Gastrocnemius medialis (tissue), 4 donors: ENCODE measurements around the gene TBCK. TPM values are rescaled to one million over a fixed set of nuclear protein-coding genes. Genes with fewer than 3 reads are reported as not detected.
"Not testable (repeated sequence)": the region's sequence is repeated elsewhere in the genome, so short reads cannot be mapped to it uniquely, and the experiment has no call there.

Source experiments
- ATAC-seq, 2 donors: fragments of 150-250 bp; one replicate each; pipeline ENCODE4 v1.9.1; 2016
- DNase-seq, 2 donors: peaks; one replicate each; pipeline ENCODE4 v3.0.0-alpha.2; 2019
- H3K27ac ChIP-seq, 4 donors: fragments of 200-600 bp; sonication (generic); 1 replicate in 1 of 4; 2 replicates in 3 of 4; pipeline ENCODE4 v1.5.1; 2016 to 2018; ENCODE audit warnings: mild to moderate bottlenecking in 2 of 4, moderate library complexity in 1 of 4
- H3K27me3 ChIP-seq, 3 donors: fragments of 200-600 bp; sonication (generic) in 2 of 3; 1 replicate in 1 of 3; 2 replicates in 2 of 3; pipeline versions ENCODE4 v1.5.1 to v1.6.0; 2016 to 2019; ENCODE audit warnings: mild to moderate bottlenecking in 1 of 3, moderate library complexity in 1 of 3
- H3K36me3 ChIP-seq, 2 donors: fragments of 200-600 bp; sonication (generic) in 1 of 2; one replicate each; pipeline ENCODE4 v1.5.1; 2017 to 2018
- H3K4me1 ChIP-seq, 2 donors: fragments of 200-600 bp; sonication (generic) in 1 of 2; one replicate each; pipeline ENCODE4 v1.5.1; 2016 to 2017; ENCODE audit warnings: mild to moderate bottlenecking in 2 of 2
- H3K4me3 ChIP-seq, 4 donors: fragments of 200-600 bp; sonication (generic) in 3 of 4; 1 replicate in 1 of 4; 2 replicates in 3 of 4; pipeline ENCODE4 v1.5.1; 2016 to 2019; ENCODE audit warnings: mild to moderate bottlenecking in 2 of 4
- H3K9me3 ChIP-seq, 3 donors: fragments of 200-600 bp; sonication (generic) in 2 of 3; 1 replicate in 1 of 3; 2 replicates in 2 of 3; pipeline ENCODE4 v1.5.1; 2016 to 2019
- POLR2A ChIP-seq, 2 donors: fragments of 450-650 bp; IDR thresholded peaks; one replicate each; pipeline ENCODE4 v1.6.1; 2017; ENCODE audit warnings: antibody characterized with exemption in 2 of 2, mild to moderate bottlenecking in 2 of 2, moderate library complexity in 2 of 2
- in situ Hi-C, 4 donors: fragments of 200-750 bp; cut with MboI; loops; one replicate each; pipeline versions ENCODE4 v1.15.0 to v1.8.0; 2017; ENCODE audit warnings: low sequenced_read_pairs in 4 of 4
- intact Hi-C: fragments of 100-400 bp; cut with DNase I; formaldehyde crosslinking; loops from one replicate; pipeline ENCODE4 v1.15.1; 2023; ENCODE audit warnings: low total_unique reads
- total RNA-seq, 4 donors: library from RNA; depleted of rRNA; stranded (reverse); fragments of >200 nt; gene quantifications; one replicate each; pipeline versions ENCODE4 v1.1.0 to v1.2.3, GENCODE V29; 2016
- TF ChIP-seq, protein P1 (sequence below), 5 experiments: fragments of 450-650 bp in 3 of 5; fragments of 200-600 bp in 2 of 5; sonication (generic) in 2 of 5; IDR thresholded peaks in 4 of 5; conservative IDR thresholded peaks in 1 of 5; 1 replicate in 4 of 5; 2 replicates in 1 of 5; pipeline ENCODE4 v1.5.1; 2016 to 2019; ENCODE audit warnings: antibody characterized with exemption in 5 of 5, mild to moderate bottlenecking in 3 of 5, moderate library complexity in 3 of 5

The TBCK gene
- total RNA-seq, 4 donors from 2014 or later, result 8.1 to 17.7 (median 12.2) TPM

DNA sequence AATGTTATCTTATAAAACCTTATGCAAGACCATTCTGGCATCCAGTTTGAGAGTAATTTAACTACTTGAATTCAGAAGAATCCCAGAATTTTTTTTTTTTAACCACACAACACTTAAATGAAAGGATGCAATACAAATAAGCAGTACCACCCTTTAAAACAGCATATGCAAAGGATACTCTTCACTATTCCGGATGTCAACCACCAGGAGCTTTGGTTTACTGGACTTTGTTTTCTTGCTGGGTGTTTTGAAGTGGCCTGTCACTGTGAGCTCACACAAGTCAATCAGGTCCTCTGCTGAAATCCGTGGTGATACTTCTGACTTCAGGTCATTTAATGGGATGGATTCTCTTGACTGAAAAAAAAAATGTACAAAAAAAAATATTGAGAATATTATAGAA, 200.0 kb downstream of the TBCK start:
- Histone ChIP-seq H3K4me3 (no peak overlapping the region), H3K27me3 (no peaks in the 10 kb centered on the region), H3K27ac (no peak overlapping the region), H3K9me3 (peaks cover 0 to 12% (median 7%) of the 10 kb centered on the region in 3 donors), H3K36me3 (peaks cover 0 to 43% of the 10 kb centered on the region in 2 donors), H3K4me1 (no peaks in the 10 kb centered on the region)
- in situ Hi-C loops, result no loop called here
- TF ChIP-seq, protein P1, sequence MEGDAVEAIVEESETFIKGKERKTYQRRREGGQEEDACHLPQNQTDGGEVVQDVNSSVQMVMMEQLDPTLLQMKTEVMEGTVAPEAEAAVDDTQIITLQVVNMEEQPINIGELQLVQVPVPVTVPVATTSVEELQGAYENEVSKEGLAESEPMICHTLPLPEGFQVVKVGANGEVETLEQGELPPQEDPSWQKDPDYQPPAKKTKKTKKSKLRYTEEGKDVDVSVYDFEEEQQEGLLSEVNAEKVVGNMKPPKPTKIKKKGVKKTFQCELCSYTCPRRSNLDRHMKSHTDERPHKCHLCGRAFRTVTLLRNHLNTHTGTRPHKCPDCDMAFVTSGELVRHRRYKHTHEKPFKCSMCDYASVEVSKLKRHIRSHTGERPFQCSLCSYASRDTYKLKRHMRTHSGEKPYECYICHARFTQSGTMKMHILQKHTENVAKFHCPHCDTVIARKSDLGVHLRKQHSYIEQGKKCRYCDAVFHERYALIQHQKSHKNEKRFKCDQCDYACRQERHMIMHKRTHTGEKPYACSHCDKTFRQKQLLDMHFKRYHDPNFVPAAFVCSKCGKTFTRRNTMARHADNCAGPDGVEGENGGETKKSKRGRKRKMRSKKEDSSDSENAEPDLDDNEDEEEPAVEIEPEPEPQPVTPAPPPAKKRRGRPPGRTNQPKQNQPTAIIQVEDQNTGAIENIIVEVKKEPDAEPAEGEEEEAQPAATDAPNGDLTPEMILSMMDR (IDR thresholded peaks at IDR 0.05 in 4 of 5, conservative IDR thresholded peaks at IDR 0.05 in 1 of 5), result no peak
- no peak for TF ChIP-seq POLR2A (IDR thresholded peaks at IDR 0.05)
- no peak for DNase-seq
- intact Hi-C loops, result no loop called here
- no peak for ATAC-seq

DNA sequence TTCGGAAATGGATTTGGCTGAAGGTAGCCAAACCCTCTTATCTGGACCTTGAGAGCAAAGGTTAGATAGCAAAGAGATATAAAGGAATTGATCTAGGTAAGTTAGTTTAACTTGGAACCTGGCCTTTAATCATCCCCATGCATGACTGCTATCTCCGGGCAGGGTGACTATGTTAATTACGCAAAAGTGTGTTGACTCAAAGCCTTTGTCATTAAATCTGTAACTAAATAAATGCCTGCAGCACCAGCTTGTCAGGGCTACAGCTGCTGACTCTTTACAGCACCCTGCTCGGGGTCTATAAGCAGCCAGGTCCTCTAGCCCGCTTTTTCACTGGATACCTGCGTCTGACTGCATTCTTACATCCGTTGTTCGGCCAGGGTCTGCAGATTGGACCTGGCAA, 201.7 kb downstream of the TBCK start:
- TF ChIP-seq, protein P1 (IDR thresholded peaks at IDR 0.05 in 4 of 5, conservative IDR thresholded peaks at IDR 0.05 in 1 of 5), result no peak
- no peak for TF ChIP-seq POLR2A (IDR thresholded peaks at IDR 0.05)
- no peak for ATAC-seq
- peaks cover 0 to 54% of the 10 kb centered on the region in 2 donors for H3K36me3 ChIP-seq

DNA sequence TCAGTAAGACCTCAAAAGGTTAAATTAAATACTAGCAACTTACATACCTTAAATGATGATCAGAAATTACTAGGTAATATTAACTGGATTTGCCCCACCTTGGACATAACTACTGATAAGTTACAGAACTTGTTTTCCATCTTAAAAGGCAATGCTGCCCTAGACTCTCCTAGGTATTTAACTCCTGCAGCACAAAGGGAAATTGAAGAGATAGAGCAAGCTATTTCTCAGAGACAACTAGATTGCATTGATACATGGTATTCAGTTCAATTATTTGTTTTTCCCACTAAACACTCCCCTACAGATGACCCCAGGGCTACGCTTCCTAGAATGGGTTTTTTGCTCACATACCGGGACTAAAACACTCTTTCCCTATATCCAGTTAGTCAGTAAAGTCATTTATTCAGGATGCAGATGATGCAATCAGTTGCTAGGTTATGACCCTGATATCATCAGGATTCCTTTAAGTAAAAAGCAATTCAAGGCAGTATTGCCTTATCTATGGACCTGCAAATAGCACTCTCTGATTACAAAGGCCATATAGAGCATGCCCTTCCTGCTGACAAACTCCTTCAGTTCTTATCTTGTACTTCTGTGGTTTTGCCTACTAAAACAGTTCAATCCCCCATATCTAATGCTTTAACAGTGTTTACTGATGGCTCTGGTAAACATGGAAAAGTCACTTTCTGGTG, 204.1 kb downstream of the TBCK start:
- in situ Hi-C loops, H3K27ac ChIP-seq, H3K4me3 ChIP-seq, DNase-seq, ATAC-seq, H3K27me3 ChIP-seq, H3K4me1 ChIP-seq, intact Hi-C loops: not testable (repeated sequence)
- peaks cover 0 to 54% of the 10 kb centered on the region in 2 donors for H3K36me3 ChIP-seq
- peaks cover 0 to 26% (median 11%) of the 10 kb centered on the region in 3 donors for H3K9me3 ChIP-seq

More for the DNA sequence above, 201.7 kb downstream of the TBCK start:
- Histone ChIP-seq H3K4me3 (no peak overlapping the region), H3K4me1 (no peaks in the 10 kb centered on the region), H3K27ac (no peak overlapping the region), H3K9me3 (peaks cover 0 to 26% (median 11%) of the 10 kb centered on the region in 3 donors), H3K27me3 (no peaks in the 10 kb centered on the region)
- DNase-seq, result no peak
- in situ Hi-C loops (no loop called here), intact Hi-C loops (no loop called here)

DNA sequence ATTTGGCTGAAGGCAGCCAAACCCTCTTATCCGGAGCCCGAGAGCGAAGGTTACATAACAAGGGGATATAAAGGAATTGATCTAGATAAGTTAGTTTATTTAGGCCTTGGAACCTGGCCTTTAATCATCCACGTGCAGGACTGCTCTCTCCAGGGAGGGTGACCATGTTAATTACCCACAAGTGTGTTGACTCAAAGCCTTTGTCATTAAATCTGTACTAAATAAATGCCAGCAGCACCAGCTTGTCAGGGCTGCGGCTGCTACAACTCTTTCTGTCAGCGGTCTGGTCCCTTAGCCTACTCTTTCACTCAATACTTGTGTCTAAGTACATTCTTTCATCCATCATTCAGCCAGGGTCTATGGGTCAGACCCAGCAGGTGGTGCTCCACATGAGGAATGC, 206.1 kb downstream of the TBCK start:
- H3K36me3 ChIP-seq, result peaks cover 0 to 55% of the 10 kb centered on the region in 2 donors
- H3K4me3 ChIP-seq, result no peak overlapping the region
- no peak for TF ChIP-seq POLR2A (IDR thresholded peaks at IDR 0.05)
- TF ChIP-seq, protein P1 (IDR thresholded peaks at IDR 0.05 in 4 of 5, conservative IDR thresholded peaks at IDR 0.05 in 1 of 5), result no peak
- intact Hi-C loops (no loop called here), in situ Hi-C loops (no loop called here)
- H3K4me1 ChIP-seq, result no peaks in the 10 kb centered on the region
- H3K9me3 ChIP-seq, result peaks cover 0 to 26% (median 11%) of the 10 kb centered on the region in 3 donors
- ATAC-seq (no peak), DNase-seq (no peak)
- no peaks in the 10 kb centered on the region for H3K27me3 ChIP-seq
- no peak overlapping the region for H3K27ac ChIP-seq

DNA sequence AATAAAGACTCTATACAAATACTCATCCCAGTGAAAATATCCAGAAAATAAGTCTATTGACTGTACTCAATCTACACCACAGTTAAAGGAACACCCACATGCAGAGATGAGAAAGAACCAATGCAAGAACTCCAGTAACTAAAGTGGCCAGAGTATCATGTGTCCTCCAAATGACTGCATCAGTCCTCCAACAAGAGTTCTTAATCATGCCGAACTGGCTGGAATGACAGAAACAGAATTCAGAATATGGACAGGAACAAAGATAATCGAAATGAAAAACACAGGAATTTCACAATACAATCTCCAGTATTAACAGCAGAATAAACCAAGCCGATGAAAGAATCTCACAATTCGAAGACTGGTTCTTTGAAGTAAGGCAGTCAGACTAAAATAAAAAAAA, 210.3 kb downstream of the TBCK start:
- in situ Hi-C loops, result no loop called here
- Histone ChIP-seq H3K9me3 (peaks cover 0 to 13% (median 5%) of the 10 kb centered on the region in 3 donors), H3K27me3 (no peaks in the 10 kb centered on the region), H3K36me3 (peaks cover 0 to 23% of the 10 kb centered on the region in 2 donors), H3K4me3 (no peak overlapping the region), H3K4me1 (no peaks in the 10 kb centered on the region), H3K27ac (no peak overlapping the region)
- DNase-seq (no peak), ATAC-seq (no peak)
- intact Hi-C loops, result no loop called here
- TF ChIP-seq POLR2A (IDR thresholded peaks at IDR 0.05), result no peak
- TF ChIP-seq, protein P1 (IDR thresholded peaks at IDR 0.05 in 4 of 5, conservative IDR thresholded peaks at IDR 0.05 in 1 of 5), result no peak
